CD14-positive monocyte (primary cell): ENCODE results near the gene KCNQ1OT1. TPM values are rescaled to one million over a fixed set of nuclear protein-coding genes. Genes with fewer than 3 reads are reported as not detected.

ENCODE experiments used
- DNase-seq, 3 donors: peaks; one replicate each; pipeline ENCODE4 v3.0.0-alpha.2; 2011 to 2022
- H2AFZ ChIP-seq: 2 replicates; pipeline ENCODE4 v1.6.0; 2012; ENCODE audit warnings: mild to moderate bottlenecking, low read depth, low read length, inconsistent platforms; ENCODE audit not compliant: insufficient read depth, poor library complexity, severe bottlenecking
- H3K27ac ChIP-seq, 2 donors: 1 replicate in 1 of 2; 2 replicates in 1 of 2; pipeline ENCODE4 v1.5.1; 2012 to 2013; ENCODE audit warnings: low read length in 2 of 2, control low read depth in 1 of 2, inconsistent platforms in 1 of 2, low read depth in 1 of 2, mild to moderate bottlenecking in 1 of 2
- H3K27me3 ChIP-seq, 2 donors: one replicate each; pipeline versions ENCODE4 v1.6.0 to v1.6.1; 2011 to 2013; ENCODE audit warnings: low read length in 2 of 2; ENCODE audit not compliant: control insufficient read depth in 2 of 2, insufficient read depth in 2 of 2
- H3K36me3 ChIP-seq, 2 donors: replicated peaks in 1 of 2; 1 replicate in 1 of 2; 2 replicates in 1 of 2; pipeline versions ENCODE4 v1.5.1 to v1.6.1; 2012 to 2013; ENCODE audit warnings: low read length in 2 of 2, control low read depth in 1 of 2, inconsistent platforms in 1 of 2, mild to moderate bottlenecking in 1 of 2; ENCODE audit not compliant: insufficient read depth in 2 of 2, control insufficient read depth in 1 of 2
- H3K4me1 ChIP-seq, 2 donors: 1 replicate in 1 of 2; 2 replicates in 1 of 2; pipeline versions ENCODE4 v1.5.1 to v1.6.1; 2012 to 2013; ENCODE audit warnings: low read length in 2 of 2, control low read depth in 1 of 2, inconsistent platforms in 1 of 2, mild to moderate bottlenecking in 1 of 2, moderate library complexity in 1 of 2; ENCODE audit not compliant: insufficient read depth in 2 of 2, control insufficient read depth in 1 of 2
- H3K4me2 ChIP-seq: replicated peaks from 2 replicates; pipeline ENCODE3; 2012; ENCODE audit warnings: low read length, moderate library complexity, mild to moderate bottlenecking; ENCODE audit not compliant: poor library complexity, severe bottlenecking; ENCODE audit errors: extremely low read depth
- H3K4me3 ChIP-seq, 3 experiments: fragments of 200-600 bp in 1 of 3; sonication (generic) in 1 of 3; replicated peaks in 1 of 3; 1 replicate in 2 of 3; 2 replicates in 1 of 3; pipeline ENCODE4 v1.5.1; 2011 to 2013; ENCODE audit warnings: low read length in 3 of 3, mild to moderate bottlenecking in 3 of 3, control low read depth in 2 of 3, low read depth in 2 of 3, inconsistent platforms in 1 of 3, moderate library complexity in 1 of 3
- H3K79me2 ChIP-seq: 2 replicates; pipeline ENCODE4 v1.6.0; 2012; ENCODE audit warnings: mild to moderate bottlenecking, control low read depth, inconsistent platforms, low read length, moderate library complexity; ENCODE audit not compliant: insufficient read depth
- H3K9ac ChIP-seq: 2 replicates; pipeline ENCODE4 v1.6.0; 2017; ENCODE audit warnings: low read length, mild to moderate bottlenecking; ENCODE audit not compliant: insufficient read depth, poor library complexity, severe bottlenecking
- H3K9me3 ChIP-seq, 2 donors: replicated peaks in 1 of 2; 1 replicate in 1 of 2; 2 replicates in 1 of 2; pipeline versions ENCODE4 v1.5.1 to v1.6.1; 2012 to 2013; ENCODE audit warnings: low read length in 2 of 2, control low read depth in 1 of 2; ENCODE audit not compliant: control insufficient read depth in 1 of 2, insufficient read depth in 1 of 2
- H4K20me1 ChIP-seq: 2 replicates; pipeline ENCODE4 v1.6.0; 2012; ENCODE audit warnings: mild to moderate bottlenecking, low read length, control low read depth, moderate library complexity; ENCODE audit not compliant: insufficient read depth
- H3K27ac Mint-ChIP-seq, 7 donors: one replicate each; pipeline ENCODE4 v1.8.0; 2020; ENCODE audit warnings: mild to moderate bottlenecking in 7 of 7, mixed read lengths in 7 of 7, moderate library complexity in 6 of 7, inconsistent platforms in 2 of 7
- H3K27me3 Mint-ChIP-seq, 3 donors: one replicate each; pipeline ENCODE4 v1.8.0; 2021 to 2022; ENCODE audit warnings: low read depth in 3 of 3, mild to moderate bottlenecking in 3 of 3, mixed read lengths in 3 of 3, moderate library complexity in 3 of 3, inconsistent platforms in 1 of 3
- H3K36me3 Mint-ChIP-seq, 2 donors: one replicate each; pipeline ENCODE4 v1.8.0; 2020; ENCODE audit warnings: mixed read lengths in 2 of 2, inconsistent platforms in 1 of 2, mild to moderate bottlenecking in 1 of 2
- H3K4me1 Mint-ChIP-seq: one replicate; pipeline ENCODE4 v1.8.0; 2020; ENCODE audit warnings: mild to moderate bottlenecking, mixed read lengths
- H3K4me3 Mint-ChIP-seq, 2 donors: one replicate each; pipeline ENCODE4 v1.8.0; 2020; ENCODE audit warnings: mild to moderate bottlenecking in 2 of 2, mixed read lengths in 2 of 2, moderate library complexity in 1 of 2
- H3K9me3 Mint-ChIP-seq, 7 donors: one replicate each; pipeline ENCODE4 v1.8.0; 2020 to 2022; ENCODE audit warnings: mixed read lengths in 7 of 7, mild to moderate bottlenecking in 6 of 7, moderate library complexity in 6 of 7, inconsistent platforms in 2 of 7
- CTCF ChIP-seq: fragments of 200-600 bp; IDR thresholded peaks from one replicate; pipeline ENCODE4 v1.8.0; 2022; ENCODE audit warnings: antibody characterized with exemption, mild to moderate bottlenecking
- WGBS: methylation state at CpG from one replicate; pipeline ENCODE4 v1.1.5; 2013; ENCODE audit warnings: missing lambda C conversion rate; ENCODE audit not compliant: insufficient coverage; 5-methylcytosine and 5-hydroxymethylcytosine counted together
- intact Hi-C, 2 donors: fragments of 100-400 bp; cut with micrococcal nuclease; formaldehyde crosslinking; loops; one replicate each; pipeline versions ENCODE4 v1.15.0 to v1.15.1; 2023
- polyA plus RNA-seq, 3 donors: library from polyadenylated mRNA; depleted of rRNA in 1 of 3; unstranded in 2 of 3; stranded (reverse) in 1 of 3; fragments of 300-500 nt in 2 of 3; fragments of >200 nt in 1 of 3; fragmentation: Illumina TruSeq in 2 of 3; gene quantifications; 1 replicate in 2 of 3; 2 replicates in 1 of 3; pipeline ENCODE4 v1.2.3, GENCODE V29; 2012 to 2021

KCNQ1OT1 gene
- polyA plus RNA-seq, 3 donors = 0.01 to 0.04 (median 0.03) TPM

- H4K20me1 ChIP-seq = peaks cover 94% of the 10 kb centered on the region
- H3K36me3 Mint-ChIP-seq = peaks cover 49 to 77% of the 10 kb centered on the region in 2 donors
- 0% methylated on average over 1 of the region's 1 CpG for WGBS
- no peaks in the 10 kb centered on the region for H3K4me1 ChIP-seq
- no peak for TF ChIP-seq CTCF
- DNase-seq = no peak
- H3K36me3 ChIP-seq = peaks cover 22 to 58% of the 10 kb centered on the region in 2 donors
- no peak overlapping the region for H3K27ac ChIP-seq
- no peak overlapping the region for H3K4me2 ChIP-seq
- no peak overlapping the region for H3K9ac ChIP-seq
- H3K9me3 Mint-ChIP-seq = no peaks in the 10 kb centered on the region
- no peak overlapping the region for H3K27ac Mint-ChIP-seq
- H3K9me3 ChIP-seq = no peaks in the 10 kb centered on the region
- H3K27me3 ChIP-seq = no peaks in the 10 kb centered on the region
- H3K4me1 Mint-ChIP-seq = peaks cover 6% of the 10 kb centered on the region
- H3K27me3 Mint-ChIP-seq = peaks cover 0 to 3% (median 0%) of the 10 kb centered on the region in 3 donors
- intact Hi-C loops = loop anchor here in 1 of 2 donors (5.0 kb wide), 1 partner anchor 407 kb away; no protein-coding TSS in a partner anchor
- H2AFZ ChIP-seq = no peak overlapping the region
- no peak overlapping the region for H3K4me3 ChIP-seq
- no peaks in the 10 kb centered on the region for H3K79me2 ChIP-seq
- H3K4me3 Mint-ChIP-seq = no peak overlapping the region
Measured at GRCh38 chr11:2670541-2671100, 29.2 kb downstream of the KCNQ1OT1 start.

- no peaks in the 10 kb centered on the region for H3K9me3 ChIP-seq
- peaks cover 29 to 66% of the 10 kb centered on the region in 2 donors for H3K36me3 ChIP-seq
- H4K20me1 ChIP-seq = peaks cover 89% of the 10 kb centered on the region
- H3K79me2 ChIP-seq = no peaks in the 10 kb centered on the region
- Mint-ChIP-seq H3K27me3 (peaks cover 0 to 3% (median 0%) of the 10 kb centered on the region in 3 donors), H3K4me3 (no peak overlapping the region), H3K27ac (no peak overlapping the region), H3K4me1 (peaks cover 5% of the 10 kb centered on the region), H3K9me3 (peaks cover 0 to under 1% (median 0%) of the 10 kb centered on the region in 7 donors), H3K36me3 (peaks cover 56 to 81% of the 10 kb centered on the region in 2 donors)
- TF ChIP-seq CTCF = no peak
- H3K9ac ChIP-seq = no peak overlapping the region
- H3K4me2 ChIP-seq = no peak overlapping the region
- H3K4me3 ChIP-seq = no peak overlapping the region
- 96% methylated on average over 8 of the region's 8 CpGs for WGBS
- DNase-seq = no peak
- intact Hi-C loops = loop anchor here in 1 of 2 donors (5.0 kb wide), 1 partner anchor 407 kb away; no protein-coding TSS in a partner anchor
- H3K4me1 ChIP-seq = no peaks in the 10 kb centered on the region
- no peaks in the 10 kb centered on the region for H3K27me3 ChIP-seq
- no peak overlapping the region for H2AFZ ChIP-seq
- H3K27ac ChIP-seq = no peak overlapping the region
Measured at GRCh38 chr11:2669634-2670469, 29.9 kb downstream of the KCNQ1OT1 start.
